Stomach (tissue), 4 donors: ENCODE measurements around the gene PIGL.

Source experiments
- CTCF ChIP-seq, 7 experiments: fragments of 450-650 bp in 4 of 7; fragments of 200-600 bp in 3 of 7; sonication (generic) in 3 of 7; IDR thresholded peaks; one replicate each; pipeline ENCODE4 v1.5.1; 2016 to 2019; ENCODE audit warnings: antibody characterized with exemption in 7 of 7, control low read depth in 2 of 7, mild to moderate bottlenecking in 1 of 7
- POLR2A ChIP-seq, 4 donors: fragments of 450-650 bp; IDR thresholded peaks; one replicate each; pipeline ENCODE4 v1.6.1; 2016; ENCODE audit warnings: antibody characterized with exemption in 4 of 4, control low read depth in 2 of 4, mild to moderate bottlenecking in 1 of 4, moderate library complexity in 1 of 4
- POLR2AphosphoS5 ChIP-seq, 3 donors: sonication (generic); formaldehyde crosslinking; IDR thresholded peaks; one replicate each; pipeline ENCODE4 v1.6.1; 2016; ENCODE audit warnings: antibody characterized with exemption in 3 of 3

DNA sequence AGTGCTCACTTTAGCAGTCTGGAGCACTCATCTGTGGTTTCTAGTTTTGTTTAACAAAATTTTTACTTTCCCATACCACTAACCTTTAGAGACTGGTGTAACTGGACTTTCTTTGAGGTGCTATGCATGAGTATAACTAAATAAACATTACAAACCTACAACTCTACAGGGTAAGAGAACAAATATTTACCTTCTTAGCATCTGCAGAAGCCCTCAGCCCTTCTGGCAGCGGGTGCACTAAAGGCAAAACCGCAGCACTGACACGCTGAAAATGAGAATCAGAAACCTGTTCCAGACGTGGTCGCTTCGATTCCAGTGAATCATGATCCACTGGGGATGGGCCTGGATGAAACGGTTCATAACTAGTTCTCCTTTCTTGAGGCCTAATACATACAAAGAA, 45.4 kb upstream of the PIGL start:
- TF ChIP-seq CTCF (IDR thresholded peaks at IDR 0.05) (no peak), POLR2A (IDR thresholded peaks at IDR 0.05) (no peak), POLR2AphosphoS5 (IDR thresholded peaks at IDR 0.05) (no peak)
